Gastroesophageal sphincter (tissue), 4 donors: ENCODE measurements around the gene SYNE1. TPM values are rescaled to one million over a fixed set of nuclear protein-coding genes. Genes with fewer than 3 reads are reported as not detected.

ENCODE experiments used
- ATAC-seq: fragments of 150-250 bp; one replicate; pipeline ENCODE4 v1.9.1; 2016; ENCODE audit warnings: mild to moderate bottlenecking, moderate library complexity
- H3K27ac ChIP-seq, 4 donors: fragments of 200-600 bp; sonication (generic) in 3 of 4; 1 replicate in 3 of 4; 2 replicates in 1 of 4; pipeline ENCODE4 v1.5.1; 2016 to 2019
- H3K27me3 ChIP-seq: fragments of 200-600 bp; sonication (generic); one replicate; pipeline ENCODE4 v1.5.1; 2019
- H3K36me3 ChIP-seq, 2 donors: fragments of 200-600 bp; sonication (generic); one replicate each; pipeline ENCODE4 v1.5.1; 2019; ENCODE audit warnings: control low read depth in 1 of 2
- H3K4me1 ChIP-seq, 3 donors: fragments of 200-600 bp; sonication (generic); 1 replicate in 2 of 3; 2 replicates in 1 of 3; pipeline ENCODE4 v1.5.1; 2016 to 2019; ENCODE audit warnings: control low read depth in 2 of 3
- H3K4me3 ChIP-seq, 2 donors: fragments of 200-600 bp; sonication (generic); one replicate each; pipeline ENCODE4 v1.5.1; 2019; ENCODE audit warnings: mild to moderate bottlenecking in 1 of 2, moderate library complexity in 1 of 2
- H3K9me3 ChIP-seq, 3 donors: fragments of 200-600 bp; sonication (generic); one replicate each; pipeline ENCODE4 v1.5.1; 2017 to 2019; ENCODE audit warnings: control low read depth in 2 of 3
- EP300 ChIP-seq: sonication (generic); formaldehyde crosslinking; IDR thresholded peaks from one replicate; pipeline ENCODE4 v1.6.1; 2017; ENCODE audit warnings: antibody characterized with exemption, mild to moderate bottlenecking
- POLR2A ChIP-seq, 2 donors: fragments of 450-650 bp; IDR thresholded peaks; one replicate each; pipeline ENCODE4 v1.6.1; 2017; ENCODE audit warnings: antibody characterized with exemption in 2 of 2, mild to moderate bottlenecking in 2 of 2, moderate library complexity in 1 of 2
- POLR2AphosphoS5 ChIP-seq: sonication (generic); formaldehyde crosslinking; IDR thresholded peaks from one replicate; pipeline ENCODE4 v1.6.1; 2017; ENCODE audit warnings: antibody characterized with exemption
- WGBS, 2 donors: methylation state at CpG; one replicate each; pipeline ENCODE4 v1.1.5; 2018; ENCODE audit warnings: low coverage in 1 of 2; 5-methylcytosine and 5-hydroxymethylcytosine counted together
- total RNA-seq, 4 donors: library from RNA; depleted of rRNA; stranded (reverse); fragments of >200 nt; gene quantifications; one replicate each; pipeline ENCODE4 v1.1.0, GENCODE V29; 2016
- TF ChIP-seq, protein P1 (sequence below), 4 experiments: fragments of 200-600 bp in 2 of 4; fragments of 450-650 bp in 2 of 4; sonication (generic) in 1 of 4; IDR thresholded peaks; one replicate each; pipeline ENCODE4 v1.5.1; 2017 to 2019; ENCODE audit warnings: antibody characterized with exemption in 4 of 4, mild to moderate bottlenecking in 2 of 4, moderate library complexity in 2 of 4

The SYNE1 gene
- total RNA-seq, 4 donors from 2014 or later = 160 to 268 (median 215) TPM

DNA sequence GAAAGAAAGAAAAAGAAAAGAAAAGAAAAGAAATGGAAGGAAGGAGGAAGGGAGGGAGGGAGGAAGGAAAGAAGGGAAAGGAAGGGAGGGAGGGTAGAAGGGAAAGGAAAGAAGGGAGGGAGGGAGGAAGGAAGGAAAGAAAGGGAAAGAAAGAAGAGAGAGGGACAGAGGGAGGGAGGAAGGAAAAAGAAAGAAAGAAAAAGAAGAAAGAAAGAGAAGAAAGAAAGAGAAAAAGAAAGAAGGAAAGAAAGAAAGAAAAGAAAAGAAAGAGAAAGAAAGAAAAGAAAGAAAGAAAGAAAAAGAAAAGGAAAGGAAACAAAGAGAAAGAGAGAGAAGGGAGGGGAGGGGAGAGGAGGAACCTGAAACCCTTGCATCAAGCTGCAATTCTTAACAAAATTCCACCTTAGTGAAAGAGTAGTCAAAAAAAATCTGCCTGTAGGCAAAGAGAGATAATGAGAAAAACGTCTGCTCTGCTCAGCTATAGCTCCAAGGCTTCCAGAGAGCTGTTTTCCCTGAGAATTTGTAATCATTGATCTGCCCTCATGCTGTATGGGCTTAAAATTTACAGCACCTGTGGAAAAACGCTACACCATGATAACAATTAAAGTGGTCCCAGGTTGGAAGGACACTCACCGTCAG, 43.8 kb upstream of the SYNE1 start:
- no peak for ATAC-seq
- Histone ChIP-seq H3K36me3 (no peaks in the 10 kb centered on the region), H3K27ac (no peak overlapping the region), H3K4me3 (no peak overlapping the region), H3K4me1 (no peaks in the 10 kb centered on the region), H3K9me3 (no peaks in the 10 kb centered on the region), H3K27me3 (peaks cover 5% of the 10 kb centered on the region)
- 18 to 42% methylated on average over 3 of the region's 3 CpGs for WGBS, 2 donors
- TF ChIP-seq EP300 (no peak), POLR2AphosphoS5 (no peak)

DNA sequence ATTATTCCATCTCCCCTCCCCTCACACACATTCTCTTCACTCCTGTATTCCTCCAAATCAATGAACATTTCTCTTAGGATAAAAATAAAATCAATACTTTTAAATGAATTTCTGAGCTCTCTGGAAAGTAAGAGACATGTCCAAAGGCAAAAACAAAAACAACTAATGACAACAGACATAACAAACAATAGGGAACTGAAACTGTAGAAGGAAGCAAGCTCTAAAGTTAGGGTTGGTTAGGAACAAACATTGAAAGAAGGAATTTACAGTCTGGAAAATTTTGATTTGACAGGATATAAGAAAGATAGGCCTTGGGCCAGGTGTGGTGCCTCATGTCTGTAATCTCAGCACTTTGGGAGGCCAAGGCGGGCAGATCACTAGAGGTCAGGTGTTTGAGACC, 43.0 kb upstream of the SYNE1 start:
- 75 to 80% methylated on average over 1 of the region's 1 CpG for WGBS, 2 donors
- Histone ChIP-seq H3K4me1 (no peaks in the 10 kb centered on the region), H3K27ac (no peak overlapping the region), H3K9me3 (no peaks in the 10 kb centered on the region), H3K27me3 (peaks cover 5% of the 10 kb centered on the region), H3K36me3 (no peaks in the 10 kb centered on the region), H3K4me3 (no peak overlapping the region)
- no peak for TF ChIP-seq EP300
- TF ChIP-seq, protein P1, sequence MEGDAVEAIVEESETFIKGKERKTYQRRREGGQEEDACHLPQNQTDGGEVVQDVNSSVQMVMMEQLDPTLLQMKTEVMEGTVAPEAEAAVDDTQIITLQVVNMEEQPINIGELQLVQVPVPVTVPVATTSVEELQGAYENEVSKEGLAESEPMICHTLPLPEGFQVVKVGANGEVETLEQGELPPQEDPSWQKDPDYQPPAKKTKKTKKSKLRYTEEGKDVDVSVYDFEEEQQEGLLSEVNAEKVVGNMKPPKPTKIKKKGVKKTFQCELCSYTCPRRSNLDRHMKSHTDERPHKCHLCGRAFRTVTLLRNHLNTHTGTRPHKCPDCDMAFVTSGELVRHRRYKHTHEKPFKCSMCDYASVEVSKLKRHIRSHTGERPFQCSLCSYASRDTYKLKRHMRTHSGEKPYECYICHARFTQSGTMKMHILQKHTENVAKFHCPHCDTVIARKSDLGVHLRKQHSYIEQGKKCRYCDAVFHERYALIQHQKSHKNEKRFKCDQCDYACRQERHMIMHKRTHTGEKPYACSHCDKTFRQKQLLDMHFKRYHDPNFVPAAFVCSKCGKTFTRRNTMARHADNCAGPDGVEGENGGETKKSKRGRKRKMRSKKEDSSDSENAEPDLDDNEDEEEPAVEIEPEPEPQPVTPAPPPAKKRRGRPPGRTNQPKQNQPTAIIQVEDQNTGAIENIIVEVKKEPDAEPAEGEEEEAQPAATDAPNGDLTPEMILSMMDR (IDR thresholded peaks at IDR 0.05) = no peak
- no peak for TF ChIP-seq POLR2AphosphoS5
- no peak for TF ChIP-seq POLR2A (IDR thresholded peaks at IDR 0.05)
- ATAC-seq = no peak

DNA sequence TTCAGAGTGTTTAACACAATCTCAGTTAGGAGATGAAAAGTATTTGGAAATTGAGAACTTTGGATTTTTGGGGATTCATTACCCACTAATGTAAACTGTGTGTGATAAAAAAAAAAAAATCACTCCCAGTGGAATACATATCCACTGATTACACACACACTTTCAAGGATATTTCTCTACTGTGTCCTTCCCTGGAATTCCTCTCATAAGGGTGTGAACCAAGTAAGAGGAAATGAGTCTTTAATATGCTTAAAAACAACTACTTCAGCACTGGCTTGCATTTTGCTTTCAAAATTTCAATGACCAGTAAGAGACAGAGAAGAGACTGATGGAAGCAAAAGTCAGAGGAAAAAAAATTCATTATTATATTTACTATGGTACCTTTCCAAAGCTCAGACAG, 36.1 kb upstream of the SYNE1 start:
- Histone ChIP-seq H3K4me3 (no peak overlapping the region), H3K27me3 (no peaks in the 10 kb centered on the region), H3K4me1 (no peaks in the 10 kb centered on the region), H3K9me3 (no peaks in the 10 kb centered on the region), H3K36me3 (no peaks in the 10 kb centered on the region), H3K27ac (no peak overlapping the region)
- ATAC-seq = no peak
- TF ChIP-seq POLR2AphosphoS5 (no peak), POLR2A (IDR thresholded peaks at IDR 0.05) (no peak), EP300 (no peak)
- TF ChIP-seq, protein P1 (IDR thresholded peaks at IDR 0.05) = no peak

DNA sequence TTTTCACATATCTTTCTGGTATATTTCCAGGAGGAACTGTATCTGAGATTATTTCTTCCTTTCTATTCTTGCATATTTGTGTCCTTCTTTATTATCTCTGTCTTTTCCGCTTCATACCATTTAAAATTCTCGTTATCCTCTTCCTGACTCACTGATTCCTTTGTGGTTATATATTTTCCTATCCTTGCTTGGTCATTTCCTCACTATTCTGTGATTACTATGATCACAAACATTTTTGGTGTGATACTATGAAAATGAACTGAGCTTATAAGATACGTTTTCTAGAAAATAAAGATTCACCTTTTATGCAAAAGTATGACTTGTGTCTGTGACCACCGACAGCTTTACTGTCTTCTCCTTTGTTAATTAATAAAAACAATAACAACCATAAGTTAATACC, 34.0 kb upstream of the SYNE1 start:
- H3K27ac ChIP-seq = no peak overlapping the region
- no peaks in the 10 kb centered on the region for H3K9me3 ChIP-seq
- no peaks in the 10 kb centered on the region for H3K36me3 ChIP-seq
- TF ChIP-seq EP300 = no peak
- TF ChIP-seq POLR2AphosphoS5 = no peak
- no peak for TF ChIP-seq POLR2A (IDR thresholded peaks at IDR 0.05)
- TF ChIP-seq, protein P1 (IDR thresholded peaks at IDR 0.05) = no peak
- H3K4me3 ChIP-seq = no peak overlapping the region
- WGBS, 2 donors = 29 to 58% methylated on average over 4 of the region's 4 CpGs
- no peak for ATAC-seq
- no peaks in the 10 kb centered on the region for H3K4me1 ChIP-seq
- H3K27me3 ChIP-seq = no peaks in the 10 kb centered on the region

DNA sequence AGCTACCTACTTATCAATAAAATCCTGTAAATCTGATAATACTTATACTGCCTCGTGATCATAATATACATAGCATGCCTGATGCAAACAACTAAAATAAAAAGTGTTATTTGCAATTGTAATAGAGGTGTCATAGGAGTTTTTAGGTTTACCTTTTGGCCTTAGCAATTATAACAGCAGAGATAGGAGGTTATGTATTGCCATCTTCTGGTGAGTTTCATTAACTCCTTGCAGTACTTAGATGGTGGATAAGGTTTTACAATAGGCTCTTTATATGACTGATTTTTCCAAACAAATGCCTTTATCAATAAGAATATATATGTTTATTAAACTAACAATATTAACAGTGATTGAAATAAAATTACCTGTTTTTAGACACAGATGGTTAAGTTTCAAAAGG, 32.7 kb upstream of the SYNE1 start:
- H3K36me3 ChIP-seq = no peaks in the 10 kb centered on the region
- H3K4me1 ChIP-seq = no peaks in the 10 kb centered on the region
- no peak overlapping the region for H3K4me3 ChIP-seq
- H3K9me3 ChIP-seq = no peaks in the 10 kb centered on the region
- 13 to 18% methylated on average over 1 of the region's 1 CpG for WGBS, 2 donors
- no peaks in the 10 kb centered on the region for H3K27me3 ChIP-seq
- TF ChIP-seq, protein P1 (IDR thresholded peaks at IDR 0.05) = peak; percentile 5 to 54 (median 50)
- TF ChIP-seq POLR2A (IDR thresholded peaks at IDR 0.05) = no peak
- H3K27ac ChIP-seq = no peak overlapping the region
- no peak for ATAC-seq
